Astrocyte of the cerebellum (primary cell): Measurements from ENCODE around the gene ZMAT5.
A peak's percentile ranks its signal among the peaks of the same experiment; 100 is the strongest.

Experiments used
- DNase-seq: peaks from one replicate; pipeline ENCODE4 v3.0.0-alpha.2; 2011; ENCODE audit warnings: low read depth
- H3K4me3 ChIP-seq: 2 replicates; pipeline ENCODE4 v1.5.1; 2011; ENCODE audit warnings: mild to moderate bottlenecking, low read depth, low read length, moderate library complexity
- CTCF ChIP-seq: IDR thresholded peaks from 2 replicates; pipeline ENCODE4 v1.5.1; 2012; ENCODE audit warnings: low read length, low read depth, moderate library complexity, mild to moderate bottlenecking; ENCODE audit errors: missing control alignments
- in situ Hi-C: cut with HindIII; loops from 2 replicates; pipeline ENCODE4 v1.10.0; 2017; ENCODE audit warnings: low sequenced_read_pairs

ZMAT5 gene

GRCh38 chr22:29701155-29701999, 65.4 kb downstream of the ZMAT5 start:
- DNase-seq, result no peak
- peak; percentile 16 for TF ChIP-seq CTCF

GRCh38 chr22:29700900-29701154, 66.0 kb downstream of the ZMAT5 start:
- in situ Hi-C loops, result no loop called here
- no peak overlapping the region for H3K4me3 ChIP-seq

More at GRCh38 chr22:29701155-29701999, 65.4 kb downstream of the ZMAT5 start:
- in situ Hi-C loops, result no loop called here
- H3K4me3 ChIP-seq, result no peak overlapping the region

DNA sequence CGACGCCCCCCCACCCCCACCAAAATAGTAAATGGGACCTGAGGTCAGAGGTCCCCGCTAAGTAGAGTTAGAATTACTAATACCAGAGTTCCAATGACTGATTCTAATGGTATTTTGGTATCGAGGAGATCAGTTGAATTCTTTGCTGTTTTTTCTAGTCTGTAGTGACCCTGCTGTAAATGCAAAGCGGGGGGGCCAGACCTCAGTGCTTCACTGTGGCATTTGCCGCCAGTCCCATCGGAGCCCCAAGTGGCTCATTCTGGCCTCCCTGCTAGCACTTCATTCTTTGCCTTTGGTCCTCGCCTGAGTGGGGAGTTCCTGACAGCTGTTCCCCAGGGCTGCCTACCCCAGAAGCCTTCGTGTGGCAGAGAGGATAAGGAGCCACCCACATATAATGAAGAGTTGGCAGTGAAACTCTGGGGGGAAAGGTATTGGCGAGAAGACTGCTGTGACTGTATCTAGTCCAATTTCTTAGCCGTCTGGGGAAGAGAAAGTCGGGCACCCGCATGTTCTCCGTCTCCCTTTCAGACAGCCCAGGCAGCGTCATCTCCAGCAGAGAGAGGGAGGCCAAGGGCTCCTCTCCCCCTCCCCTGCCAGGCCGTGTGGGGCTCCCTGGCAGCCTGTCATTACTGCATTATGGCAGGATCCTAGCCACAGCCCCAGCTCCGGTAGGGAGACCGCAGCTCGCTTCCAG, 66.5 kb downstream of the ZMAT5 start:
- no peak for DNase-seq
- no peak for TF ChIP-seq CTCF
- in situ Hi-C loops, result no loop called here
- H3K4me3 ChIP-seq, result no peak overlapping the region

More at GRCh38 chr22:29700900-29701154, 66.0 kb downstream of the ZMAT5 start:
- DNase-seq, result no peak
- TF ChIP-seq CTCF, result no peak

GRCh38 chr22:29697853-29698598, 68.8 kb downstream of the ZMAT5 start:
- no peak for TF ChIP-seq CTCF
- no peak overlapping the region for H3K4me3 ChIP-seq
- in situ Hi-C loops, result no loop called here
- DNase-seq, result no peak

DNA sequence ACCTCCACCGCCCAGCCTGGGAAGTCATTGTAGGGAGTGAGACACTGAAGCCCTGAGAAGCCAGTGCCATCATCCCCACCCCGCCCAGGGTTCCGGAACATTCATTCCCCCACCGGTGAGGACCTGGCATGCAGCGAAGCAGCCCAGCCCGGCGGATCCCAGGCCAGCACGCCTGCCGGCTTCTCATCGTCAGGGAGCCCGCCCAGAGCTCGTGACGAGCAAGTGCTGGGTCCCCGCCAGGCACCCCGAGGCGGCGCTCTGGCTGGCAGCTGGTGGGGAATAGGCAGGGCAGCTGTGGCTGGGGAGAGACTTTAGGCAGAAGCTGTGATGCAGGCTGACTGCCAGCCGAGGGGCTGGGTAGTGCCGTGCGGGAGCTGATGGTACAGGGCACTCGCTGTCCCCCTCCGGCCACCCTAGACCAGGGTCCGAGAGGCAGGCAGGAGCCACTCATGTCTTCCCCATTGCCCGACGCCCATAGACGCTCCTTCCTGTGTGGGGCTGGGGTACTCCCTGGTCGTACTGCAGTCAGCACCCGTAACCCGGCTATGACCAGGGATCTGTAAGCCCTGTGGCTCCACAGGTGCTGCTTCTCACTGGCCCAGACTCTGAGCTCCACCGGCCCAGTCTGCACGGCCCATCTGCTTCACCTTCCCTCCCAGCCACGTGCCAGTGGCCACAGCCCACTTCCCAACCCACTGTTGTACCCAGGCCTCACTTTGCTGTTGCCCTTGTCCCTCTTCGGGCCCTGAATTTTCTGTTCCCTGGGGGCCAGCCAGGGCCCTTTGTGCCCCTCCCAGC, 71.5 kb downstream of the ZMAT5 start:
- in situ Hi-C loops, result no loop called here

More for the DNA sequence above, 71.5 kb downstream of the ZMAT5 start:
- no peak for DNase-seq
- no peak for TF ChIP-seq CTCF
- no peak overlapping the region for H3K4me3 ChIP-seq
